Stimulated activated CD4-positive, alpha-beta T cell treated with anti-CD3 and anti-CD28 coated beads, Interleukin-4, amount 100 ng/mL, for 48 hours (primary cell): ENCODE measurements around the gene HGF.

Experiments
- DNase-seq, 2 donors: peaks; one replicate each; pipeline ENCODE4 v3.0.0-alpha.2; 2020; ENCODE audit warnings: low read depth in 2 of 2

The HGF gene

GRCh38 chr7:81719865-81720264 lies 50.0 kb downstream of the HGF start:
- DNase-seq = no peak

- no peak for DNase-seq
These were observed 53.8 kb downstream of the HGF start for GRCh38 chr7:81715984-81716588.

GRCh38 chr7:81714306-81714705 lies 55.5 kb downstream of the HGF start:
- DNase-seq = no peak

- DNase-seq = no peak
These were observed 59.1 kb downstream of the HGF start for GRCh38 chr7:81710751-81711150.

DNA sequence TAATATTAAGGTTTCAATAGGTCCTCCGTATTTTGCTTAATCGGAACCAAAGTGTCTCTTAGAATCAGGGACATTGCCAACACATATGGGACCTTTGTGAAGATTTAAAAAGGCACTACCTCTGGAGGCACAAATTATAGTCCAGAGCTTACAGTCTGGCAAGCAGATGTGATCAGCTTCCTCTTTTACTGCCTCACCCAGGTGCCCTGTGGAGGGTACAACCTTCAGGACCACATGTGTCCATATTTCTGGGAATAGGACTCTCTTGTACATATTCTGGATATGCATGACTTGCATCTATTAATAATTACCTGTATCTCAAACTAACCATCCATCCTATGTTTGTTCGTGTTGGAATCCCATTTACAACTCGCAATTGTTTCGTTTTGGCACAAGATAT lies 60.0 kb downstream of the HGF start:
- no peak for DNase-seq

GRCh38 chr7:81707966-81708365 lies 61.9 kb downstream of the HGF start:
- DNase-seq = no peak

- no peak for DNase-seq
These were observed 62.7 kb downstream of the HGF start for GRCh38 chr7:81707196-81707595.

DNA sequence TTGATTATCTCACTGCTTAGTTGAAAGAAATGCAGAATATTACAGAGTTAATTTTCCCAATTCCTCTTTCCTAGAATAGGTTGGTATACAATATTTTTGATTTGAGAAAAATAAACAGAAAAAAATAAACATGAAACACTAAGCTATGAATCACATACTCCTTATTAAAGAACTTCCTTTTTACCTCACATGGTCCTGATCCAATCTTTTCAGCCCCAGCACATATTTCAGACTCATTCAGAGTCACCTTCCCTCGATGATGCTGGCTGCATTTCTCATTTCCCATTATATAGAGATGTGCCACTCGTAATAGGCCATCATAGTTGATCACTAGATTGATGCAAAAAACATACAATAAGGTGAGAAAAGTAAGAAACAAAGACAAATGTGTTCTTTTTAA lies 64.6 kb downstream of the HGF start:
- no peak for DNase-seq

- DNase-seq = no peak
These were observed 65.3 kb downstream of the HGF start for GRCh38 chr7:81704595-81704994.

DNA sequence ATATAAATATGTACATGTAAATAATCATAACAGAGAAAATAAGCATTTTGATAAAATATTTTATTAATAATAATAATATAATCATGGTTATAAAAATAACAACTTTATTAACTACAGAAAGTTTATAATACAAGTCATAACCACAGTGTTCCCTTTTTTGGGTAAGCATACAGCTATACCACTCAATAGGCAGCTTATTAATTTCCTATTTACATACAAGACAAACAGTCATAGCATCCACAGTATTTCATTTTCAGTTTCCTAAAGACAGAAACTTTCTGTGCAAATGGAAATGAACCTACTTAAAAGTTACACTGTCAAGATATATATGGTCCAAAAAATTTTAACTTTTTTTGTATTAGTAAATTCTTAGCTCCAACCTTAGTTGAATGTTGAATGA lies 70.9 kb downstream of the HGF start:
- DNase-seq = no peak

DNA sequence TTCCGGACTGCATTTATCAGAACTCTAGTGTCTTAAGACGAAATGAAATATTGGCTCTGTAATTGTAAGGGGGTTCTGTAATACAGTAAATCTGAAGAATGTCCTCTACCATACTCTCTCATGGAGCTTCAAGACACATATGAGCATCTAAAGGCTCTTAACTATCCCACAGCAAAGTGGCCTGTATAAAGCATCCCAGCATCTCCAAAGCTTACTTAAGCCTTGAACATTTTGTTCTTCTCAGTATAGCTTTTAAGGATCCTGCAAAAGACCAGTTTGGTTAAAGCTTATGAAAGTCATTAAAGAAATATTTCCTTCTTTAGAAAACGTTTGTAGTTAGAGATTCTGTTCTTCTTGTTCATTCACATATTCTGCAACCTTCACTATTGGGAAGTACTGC lies 75.1 kb downstream of the HGF start:
- no peak for DNase-seq

GRCh38 chr7:81693894-81694293 lies 76.0 kb downstream of the HGF start:
- DNase-seq = no peak

DNA sequence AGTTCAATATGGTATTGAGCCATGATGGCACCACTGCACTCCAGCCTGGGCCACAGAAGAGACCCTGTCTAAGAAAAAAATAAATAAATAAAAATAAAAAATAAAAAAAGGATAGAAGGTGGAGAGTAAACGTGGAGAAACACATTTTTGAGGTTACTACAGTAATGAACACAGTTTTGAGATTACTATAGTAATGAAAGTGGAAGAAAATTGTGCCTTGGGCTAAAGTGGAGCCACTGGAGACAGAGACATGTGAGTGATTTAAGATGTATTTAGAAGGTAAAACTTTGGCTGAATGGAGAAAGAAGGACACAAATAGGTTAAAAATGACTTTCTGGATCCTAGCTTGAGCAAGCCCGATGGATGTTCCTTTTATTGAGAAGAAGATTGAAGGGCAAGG lies 76.8 kb downstream of the HGF start:
- no peak for DNase-seq

DNA sequence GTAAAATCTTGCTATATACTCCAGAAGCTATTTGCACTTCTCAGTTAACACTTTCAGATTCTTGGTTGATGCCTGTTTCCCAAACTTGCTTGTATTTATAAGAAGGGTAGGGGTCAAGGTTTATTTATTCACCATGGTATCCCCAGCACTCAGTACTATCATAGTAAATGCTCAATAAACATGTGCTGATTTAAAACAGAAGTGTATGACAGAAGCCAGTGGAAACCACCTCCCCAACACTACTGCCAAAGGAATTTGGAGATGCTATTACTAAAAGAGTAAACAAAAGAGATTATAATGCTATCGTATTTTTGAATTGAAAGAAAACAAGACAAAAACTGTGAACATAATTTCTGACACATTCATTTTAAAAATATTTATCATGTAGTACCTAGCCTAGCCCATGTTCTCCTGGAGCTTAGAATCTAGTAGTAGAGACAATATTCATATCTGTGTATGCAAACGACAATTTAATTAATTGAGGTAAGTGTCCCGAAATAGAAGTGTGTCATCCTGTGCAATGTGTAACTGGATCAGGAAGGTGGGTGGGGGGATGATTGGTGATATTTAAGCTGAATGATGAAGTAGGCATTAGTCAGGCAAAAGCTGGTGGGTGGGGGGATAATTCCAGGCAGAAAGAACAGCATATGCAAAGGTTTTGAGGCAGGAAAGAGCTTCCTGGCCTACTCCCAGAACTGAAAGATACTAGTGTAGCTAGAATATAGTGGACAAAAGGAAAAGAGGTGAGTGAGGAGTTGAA lies 77.5 kb downstream of the HGF start:
- DNase-seq = no peak

GRCh38 chr7:81691199-81691821 lies 78.5 kb downstream of the HGF start:
- DNase-seq = no peak

GRCh38 chr7:81690688-81691087 lies 79.2 kb downstream of the HGF start:
- DNase-seq = no peak

GRCh38 chr7:81690251-81690650 lies 79.6 kb downstream of the HGF start:
- no peak for DNase-seq

GRCh38 chr7:81688622-81689411 lies 81.0 kb downstream of the HGF start:
- no peak for DNase-seq

DNA sequence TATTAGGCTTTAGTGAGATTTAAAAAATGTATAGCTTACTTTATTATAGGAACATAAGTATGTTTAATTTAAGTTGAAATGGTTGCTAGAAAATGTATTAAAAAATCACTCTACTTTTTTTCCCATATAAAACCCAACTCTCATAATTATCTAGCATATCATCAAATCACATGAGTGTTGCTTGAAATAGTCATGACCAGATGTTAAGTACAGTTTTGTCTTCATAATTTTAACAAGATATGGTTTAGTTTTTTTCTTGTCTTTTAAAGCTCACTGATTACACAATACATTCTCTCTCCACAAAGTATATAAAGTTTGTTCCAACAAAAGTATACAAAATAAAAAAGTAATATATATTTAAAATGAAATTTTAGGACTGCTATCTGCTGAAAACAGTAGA lies 82.8 kb downstream of the HGF start:
- DNase-seq = no peak

GRCh38 chr7:81685270-81685868 lies 84.5 kb downstream of the HGF start:
- no peak for DNase-seq

DNA sequence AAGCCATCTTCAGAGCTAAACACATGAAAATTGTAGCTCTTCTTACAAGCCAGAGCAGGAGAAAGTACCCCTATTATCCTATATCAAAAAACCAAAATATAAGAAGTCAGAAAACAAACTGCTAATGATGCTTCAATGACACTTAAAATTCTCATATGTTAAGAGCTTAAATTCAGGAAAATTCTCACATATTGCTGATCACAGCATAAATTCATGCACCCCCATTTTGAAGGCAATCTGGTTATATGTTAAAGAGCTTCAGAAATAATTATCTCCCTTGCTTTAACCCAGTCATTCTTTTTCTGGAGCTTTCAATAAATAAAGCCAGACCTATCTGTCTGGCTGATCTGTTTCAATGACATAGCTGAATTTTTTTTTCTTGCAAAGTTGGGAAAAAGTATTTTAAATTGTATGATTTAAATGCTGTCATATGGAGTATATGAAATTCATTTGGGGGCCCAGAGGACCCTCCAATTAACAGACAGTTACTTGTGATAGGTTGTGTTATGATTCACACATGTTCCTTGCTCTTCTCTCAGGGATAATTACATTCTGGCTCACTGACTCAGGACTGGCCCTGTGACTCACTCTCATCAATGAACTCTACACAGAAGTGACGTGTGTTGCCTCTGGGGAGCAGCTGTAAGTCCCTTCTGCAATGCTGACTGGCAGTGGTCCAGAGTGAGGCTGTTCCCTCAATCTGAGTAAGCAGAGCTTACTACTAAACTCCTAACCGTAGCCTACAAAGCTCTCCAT lies 85.2 kb downstream of the HGF start:
- DNase-seq = no peak
